HG02610 (cell line): Measurements from ENCODE around the gene SUCNR1.
"Not testable (repeated sequence)": the region's sequence is repeated elsewhere in the genome, so short reads cannot be mapped to it uniquely, and the experiment has no call there.

ENCODE experiments used
- ATAC-seq: cut with Tn5 transposase; IDR thresholded peaks from one replicate; pipeline ENCODE4 v1.9.1; 2021; ENCODE audit warnings: mild to moderate bottlenecking, moderate library complexity; ENCODE audit not compliant: unreplicated experiment

The SUCNR1 gene

GRCh38 chr3:151900884-151901643, 27.6 kb downstream of the SUCNR1 start:
- ATAC-seq = no peak

DNA sequence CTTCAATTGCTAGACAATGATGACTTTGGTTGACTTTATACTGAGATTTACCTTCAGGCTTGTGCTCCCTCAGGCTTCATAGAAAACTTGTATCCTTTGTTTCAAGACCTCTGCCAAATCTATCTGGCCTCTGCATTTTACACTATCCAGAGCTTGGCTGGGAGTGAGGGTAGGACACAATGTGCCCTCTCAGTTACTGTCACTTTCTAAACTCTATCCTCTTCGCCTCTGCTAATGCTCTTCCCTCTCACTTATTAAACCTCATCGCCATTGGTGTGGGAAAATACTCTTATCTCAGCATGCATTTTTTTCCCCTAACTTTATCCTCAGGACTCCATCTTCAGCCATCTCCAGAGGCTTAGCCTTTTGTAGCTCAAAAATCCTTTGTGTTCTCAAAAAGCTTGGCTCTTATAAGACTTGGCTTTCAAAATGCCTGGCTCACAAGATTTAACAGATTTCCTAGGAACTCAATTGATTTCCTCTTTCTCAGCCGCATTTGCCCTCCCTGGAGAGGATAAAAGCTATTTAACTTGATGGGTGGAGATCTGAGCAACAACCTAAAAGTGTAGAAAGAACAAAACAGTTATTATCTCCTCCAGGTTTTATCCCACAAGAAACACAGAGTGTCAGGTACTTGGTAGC, 28.3 kb downstream of the SUCNR1 start:
- no peak for ATAC-seq

DNA sequence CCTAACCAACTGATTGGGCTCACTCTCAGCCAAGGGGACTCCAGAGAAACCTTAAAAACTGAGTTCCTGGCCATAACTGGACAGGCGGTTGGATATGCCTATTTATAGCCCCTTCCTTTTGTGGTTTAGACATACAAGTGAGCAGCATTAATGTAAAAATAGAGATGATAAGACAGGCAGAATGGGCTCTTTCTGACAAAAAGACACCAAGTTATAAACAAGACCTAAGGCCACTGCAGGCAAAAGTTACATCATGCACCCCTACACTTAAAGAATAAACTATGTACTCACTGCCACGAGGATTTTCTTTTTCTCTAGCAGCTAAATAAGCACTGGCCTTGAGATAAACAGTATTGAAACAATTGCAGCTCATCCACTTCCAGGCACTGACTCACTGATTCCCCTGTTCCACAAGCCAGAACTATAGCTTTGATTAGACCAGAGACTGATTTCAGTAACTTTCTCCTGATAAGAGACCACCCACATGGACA, 30.1 kb downstream of the SUCNR1 start:
- ATAC-seq = no peak

GRCh38 chr3:151905647-151906046, 32.2 kb downstream of the SUCNR1 start:
- no peak for ATAC-seq

GRCh38 chr3:151906751-151907150, 33.3 kb downstream of the SUCNR1 start:
- no peak for ATAC-seq

DNA sequence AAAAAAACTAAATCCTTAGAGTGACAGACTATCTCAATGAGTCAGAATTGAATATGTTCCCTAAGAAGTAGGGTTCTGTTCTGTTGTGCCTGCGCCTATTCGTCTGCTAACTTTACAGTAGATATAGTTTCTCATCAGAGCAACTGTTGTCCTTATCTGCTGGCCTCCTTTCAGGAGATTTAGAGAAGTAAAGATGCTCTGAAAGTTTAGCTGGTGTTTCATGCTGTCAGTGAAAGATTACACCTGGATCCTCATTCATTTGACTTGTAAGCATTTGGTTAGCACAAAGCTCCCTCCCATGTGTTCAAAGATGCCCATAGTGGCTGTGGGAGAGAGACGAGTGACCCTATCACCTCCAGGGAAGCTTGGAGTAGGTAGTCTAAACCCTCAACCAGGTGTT, 35.0 kb downstream of the SUCNR1 start:
- no peak for ATAC-seq

DNA sequence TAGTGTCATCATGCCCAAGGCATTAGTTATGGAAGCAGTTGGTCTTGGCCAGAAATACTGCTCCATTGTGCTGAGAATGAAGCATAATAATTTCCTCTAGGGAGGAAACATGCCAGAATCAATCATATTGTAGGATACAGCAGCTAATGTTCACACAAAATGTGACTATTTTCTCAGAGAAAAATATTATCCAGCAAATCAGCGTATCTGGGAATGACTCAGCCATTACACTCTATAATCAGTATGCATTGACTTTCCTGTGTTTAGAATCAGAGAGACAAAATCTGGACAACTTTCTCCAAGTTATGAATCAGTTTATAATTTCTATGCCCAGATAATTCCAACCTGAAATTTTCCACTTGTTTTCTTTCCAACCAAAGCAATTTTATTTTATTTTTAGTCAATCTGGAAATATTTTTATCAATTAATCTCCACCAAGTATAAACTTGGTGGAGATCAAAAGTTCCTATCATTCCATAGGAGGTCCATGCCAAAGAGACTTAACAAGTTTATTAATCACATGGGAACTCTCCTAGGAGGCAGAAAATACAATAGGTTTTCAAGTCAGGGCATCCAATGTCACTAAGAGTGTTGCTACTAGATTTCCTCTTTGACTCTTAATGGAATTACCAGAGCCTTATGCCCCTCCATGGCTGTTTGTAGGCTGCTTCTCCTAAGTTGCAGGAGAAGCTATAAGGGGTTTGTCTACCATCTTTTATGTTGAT, 36.4 kb downstream of the SUCNR1 start:
- ATAC-seq = no peak

DNA sequence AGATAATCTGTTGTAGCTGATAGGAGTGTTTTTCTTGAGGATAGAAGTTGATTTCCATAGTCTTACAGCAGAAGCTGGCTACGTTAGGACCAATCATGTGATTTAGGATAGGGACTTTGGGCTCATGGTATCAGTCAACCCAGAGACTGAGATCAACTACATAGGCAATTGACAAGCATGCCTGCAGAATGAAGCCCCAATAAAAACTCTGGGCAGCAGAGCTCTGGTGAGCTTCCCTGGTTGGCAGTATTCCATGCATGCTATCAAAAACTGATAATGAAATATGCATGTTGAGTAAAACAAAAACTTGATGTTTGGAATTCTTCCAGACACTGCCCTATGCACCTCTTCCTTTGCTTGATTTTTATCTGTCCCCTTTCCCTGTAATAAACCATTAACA, 38.0 kb downstream of the SUCNR1 start:
- no peak for ATAC-seq

DNA sequence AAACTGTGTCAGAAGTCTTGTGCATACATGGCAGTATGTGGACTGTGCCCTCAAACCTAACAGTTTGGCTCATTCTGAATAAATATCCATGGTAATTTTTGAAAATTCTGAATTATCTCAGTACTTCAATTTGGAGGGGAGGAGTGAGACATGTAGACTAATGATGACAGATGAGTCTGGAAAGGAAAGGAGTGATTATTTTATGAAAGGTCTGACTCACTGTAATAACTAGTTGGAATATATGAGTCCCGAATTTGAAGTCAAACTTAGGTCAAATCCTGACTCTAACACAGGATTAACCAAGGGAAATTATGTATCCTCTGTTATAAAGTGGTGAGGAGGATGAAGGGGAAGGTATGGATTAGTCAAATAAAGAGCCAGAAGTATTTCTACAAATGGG, 38.6 kb downstream of the SUCNR1 start:
- no peak for ATAC-seq

DNA sequence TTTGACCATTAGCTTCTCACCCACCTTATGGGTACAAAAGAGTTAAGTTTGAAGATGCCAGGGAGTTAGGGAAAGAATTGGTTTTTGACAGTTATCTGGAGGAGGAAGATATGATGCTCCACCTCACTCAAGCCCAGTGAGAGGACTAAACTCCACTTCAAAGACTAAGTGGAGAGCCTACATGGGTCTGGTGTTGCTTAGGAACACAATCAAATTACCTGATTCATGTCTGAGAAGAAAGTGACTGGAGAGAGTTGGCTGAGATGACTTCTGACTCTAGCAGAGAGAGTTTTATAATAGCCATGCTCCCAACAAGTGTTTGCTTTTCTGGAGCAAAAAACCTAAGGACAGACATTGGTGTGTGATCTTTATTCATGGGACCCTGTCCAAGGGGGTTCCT, 43.3 kb downstream of the SUCNR1 start:
- no peak for ATAC-seq

GRCh38 chr3:151918253-151919029, 45.0 kb downstream of the SUCNR1 start:
- ATAC-seq = peak; percentile 72

DNA sequence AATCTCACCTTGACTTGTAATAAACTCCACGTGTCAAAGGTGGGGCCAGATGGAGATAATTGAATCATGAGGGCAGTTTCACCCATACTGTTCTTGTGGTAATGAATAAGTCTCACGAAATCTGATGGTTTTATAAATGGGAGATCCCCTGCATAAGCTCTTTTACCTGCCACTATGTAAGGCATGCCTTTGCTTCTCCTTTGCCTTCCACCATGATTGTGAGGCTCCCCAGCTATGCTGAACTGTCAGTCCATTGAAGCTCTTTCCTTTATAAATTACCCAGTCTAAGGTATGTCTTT, 45.5 kb downstream of the SUCNR1 start:
- ATAC-seq = no peak

DNA sequence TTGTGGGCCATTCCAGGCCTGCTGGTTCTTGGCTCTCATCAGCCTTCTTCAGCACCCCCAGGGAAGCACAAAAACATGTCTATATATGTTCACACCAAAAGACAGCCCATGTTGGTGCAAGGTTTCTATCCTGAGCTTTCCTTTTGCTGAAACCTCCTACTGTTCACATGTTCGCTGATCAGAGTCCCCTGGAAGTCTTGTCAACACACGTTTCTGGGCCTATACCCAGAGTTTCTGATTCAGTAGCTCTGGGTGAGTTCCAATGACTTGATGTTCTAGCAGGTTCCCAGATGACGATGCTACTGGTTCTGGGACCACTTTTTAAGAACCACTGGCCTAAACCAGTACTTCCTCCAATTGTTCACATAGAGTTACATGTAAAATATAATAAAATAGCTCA, 46.0 kb downstream of the SUCNR1 start:
- no peak for ATAC-seq

DNA sequence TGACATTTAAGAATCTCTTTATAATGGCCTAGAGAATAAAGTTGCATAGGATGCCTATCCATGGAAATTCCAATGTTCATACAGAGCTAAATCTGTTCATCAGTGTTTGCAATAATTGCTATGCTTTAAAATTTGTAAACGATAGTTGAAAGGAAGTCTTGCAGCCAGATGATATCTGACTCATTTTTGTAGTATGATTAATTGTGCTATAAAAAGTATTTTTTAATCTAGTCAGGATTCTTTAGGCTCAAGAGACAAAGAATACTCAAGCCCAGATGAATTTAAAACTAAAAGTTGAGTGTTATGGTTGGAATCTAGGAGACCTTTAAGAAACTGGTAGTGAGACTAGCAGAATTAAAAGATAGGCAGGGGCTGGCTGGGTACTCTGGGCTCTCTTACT, 50.5 kb downstream of the SUCNR1 start:
- ATAC-seq = no peak

DNA sequence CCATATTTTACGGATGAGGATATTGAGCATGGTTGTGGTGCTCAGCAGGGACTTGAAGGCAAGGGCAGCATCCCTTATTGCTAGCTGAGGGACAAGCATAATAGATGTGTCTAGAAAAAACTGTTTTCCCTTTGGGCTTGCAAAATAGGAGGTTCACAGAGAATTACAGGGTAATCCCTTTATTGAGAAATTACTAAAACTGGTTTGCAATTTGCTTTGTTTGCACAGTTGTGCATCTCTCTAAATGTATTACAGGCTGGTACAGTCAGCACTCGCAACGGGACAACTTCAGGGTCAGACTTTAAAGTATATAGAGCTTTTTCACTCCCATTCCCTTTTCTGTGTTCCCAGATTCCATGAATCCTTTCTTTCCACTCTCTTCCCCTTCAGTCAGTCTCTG, 51.3 kb downstream of the SUCNR1 start:
- ATAC-seq = no peak

- ATAC-seq = no peak
Observed at GRCh38 chr3:151925419-151925818, 52.0 kb downstream of the SUCNR1 start.

DNA sequence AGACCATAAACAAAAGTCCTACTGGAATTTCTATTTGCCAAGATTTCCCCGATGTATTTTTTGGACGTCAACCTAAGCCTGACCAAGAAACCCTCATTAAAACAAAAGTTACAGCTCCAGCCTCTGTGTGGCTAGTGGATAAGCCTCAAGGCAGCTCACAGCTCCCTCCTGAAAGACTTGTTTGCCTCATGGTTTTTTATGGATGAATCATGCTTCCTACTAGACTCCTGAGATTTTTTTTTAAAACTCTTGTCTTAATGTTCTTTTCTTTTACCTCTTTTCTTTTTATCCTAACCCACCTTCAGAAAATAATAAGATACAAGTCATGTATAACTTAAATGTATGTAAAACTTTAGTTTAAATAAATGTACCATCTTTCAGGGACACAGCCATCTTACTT, 52.4 kb downstream of the SUCNR1 start:
- no peak for ATAC-seq

- no peak for ATAC-seq
Observed at GRCh38 chr3:151926956-151927355, 53.5 kb downstream of the SUCNR1 start.

GRCh38 chr3:151927915-151928525, 54.6 kb downstream of the SUCNR1 start:
- ATAC-seq = not testable (repeated sequence)

- ATAC-seq = no peak
Observed at GRCh38 chr3:151931171-151931570, 57.7 kb downstream of the SUCNR1 start.
